Colonic mucosa (tissue), 4 donors: ENCODE measurements around the gene HADHB. TPM values are rescaled to one million over a fixed set of nuclear protein-coding genes. Genes with fewer than 3 reads are reported as not detected.
A peak's percentile ranks its signal among the peaks of the same experiment; 100 is the strongest.

ENCODE experiments used
- DNase-seq: peaks from one replicate; pipeline ENCODE4 v3.0.0-alpha.2; 2020
- H3K27ac ChIP-seq: fragments of 200-600 bp; one replicate; pipeline ENCODE4 v1.8.0; 2021
- H3K27me3 ChIP-seq: fragments of 200-600 bp; one replicate; pipeline ENCODE4 v1.8.0; 2021
- H3K36me3 ChIP-seq: fragments of 200-600 bp; one replicate; pipeline ENCODE4 v1.8.0; 2021
- H3K4me1 ChIP-seq: fragments of 200-600 bp; one replicate; pipeline ENCODE4 v1.8.0; 2021; ENCODE audit warnings: mild to moderate bottlenecking
- H3K4me3 ChIP-seq: fragments of 200-600 bp; one replicate; pipeline ENCODE4 v1.8.0; 2021
- H3K9ac ChIP-seq, 2 donors: one replicate each; pipeline ENCODE4 v1.7.0; 2013; ENCODE audit warnings: control low read depth in 2 of 2, low read depth in 2 of 2, low read length in 2 of 2
- H3K9me3 ChIP-seq: fragments of 200-600 bp; one replicate; pipeline ENCODE4 v1.8.0; 2021
- CTCF ChIP-seq: fragments of 200-600 bp; IDR thresholded peaks from one replicate; pipeline ENCODE4 v1.8.0; 2022; ENCODE audit warnings: antibody characterized with exemption, mild to moderate bottlenecking
- intact Hi-C: fragments of 100-400 bp; cut with DNase I; formaldehyde crosslinking; loops from one replicate; pipeline ENCODE4 v1.14.1; 2022
- total RNA-seq, 2 donors: library from RNA; stranded (reverse); fragmentation: NEBNext Ultra II Directional in 1 of 2; extraction: Animal tissue kit (Norgen Biotek cat#: 25700) in 1 of 2; gene quantifications; one replicate each; pipeline ENCODE4 v1.2.1, GENCODE V29; 2021
- donor health status: healthy.
- donor health status: DM: no; HTN: no; CAD: no.
- donor health status: DM: no; HTN: no; CAD: no.

Gene HADHB
- 100 to 1,000 TPM; 105 to 160 TPM for total RNA-seq

- Histone ChIP-seq H3K9ac (peak within 1 kb of the TSS; percentile 90 to 99), H3K9me3 (no peaks in the 10 kb centered on the region), H3K4me3 (peak within 1 kb of the TSS; percentile 89), H3K4me1 (peaks cover 18% of the 10 kb centered on the region), H3K27ac (peak within 1 kb of the TSS; percentile 96), H3K27me3 (no peaks in the 10 kb centered on the region), H3K36me3 (no peaks in the 10 kb centered on the region)
- intact Hi-C loops = no loop called here
- TF ChIP-seq CTCF = no peak
- DNase-seq = peak; percentile 92
Measured at GRCh38 chr2:26244309-26245230, at the start of gene HADHB, which contains the start of gene HADHA. Gene HADHB (plus strand): TSS chr2:26244939. CDS start chr2:26254255, 9,316 bp downstream. Gene HADHA (minus strand): TSS chr2:26244632. CDS start chr2:26244596, 36 bp downstream.

GRCh38 chr2:26195040-26195984 is 49.4 kb upstream of the HADHB start:
- no peak for TF ChIP-seq CTCF
- no peak for DNase-seq
- Histone ChIP-seq H3K36me3 (peaks cover 24% of the 10 kb centered on the region), H3K4me1 (no peaks in the 10 kb centered on the region), H3K4me3 (no peak overlapping the region), H3K27me3 (no peaks in the 10 kb centered on the region), H3K9me3 (no peaks in the 10 kb centered on the region), H3K27ac (no peak overlapping the region), H3K9ac (no peak overlapping the region)
- intact Hi-C loops = no loop called here

DNA sequence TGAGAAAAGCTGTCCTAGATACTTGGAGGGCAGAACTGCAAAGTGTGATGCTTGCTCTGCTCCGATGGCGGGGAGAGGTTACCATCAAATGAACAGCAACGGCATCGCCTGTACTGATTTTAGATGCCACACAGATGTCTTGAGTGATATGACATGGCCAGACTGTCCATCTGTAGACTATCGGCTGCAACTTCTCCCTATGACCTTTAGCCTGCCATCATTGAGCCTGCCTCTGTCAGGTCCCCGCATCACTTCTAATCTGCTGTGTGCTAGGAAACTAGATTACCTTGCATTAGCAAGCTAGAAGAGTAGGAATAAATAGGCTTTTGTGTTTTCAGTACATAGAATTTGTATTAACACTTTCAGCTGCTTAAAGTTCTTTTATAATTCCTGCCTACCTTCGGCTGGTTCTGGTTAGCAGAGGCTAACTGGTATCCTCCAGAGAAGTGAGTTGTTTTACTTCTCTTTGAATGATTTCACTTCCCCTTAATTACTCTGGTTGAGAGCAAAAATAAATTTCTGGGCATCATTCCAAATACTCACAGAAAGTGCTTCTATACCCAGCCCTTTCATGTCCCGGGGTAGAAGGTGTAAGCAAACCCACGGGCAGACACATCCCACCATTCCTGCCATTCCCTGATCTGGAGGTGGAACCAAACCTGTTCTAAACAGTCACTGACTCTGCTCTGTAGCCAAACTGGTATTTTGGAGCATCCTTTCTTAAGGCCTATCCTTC is 47.9 kb upstream of the HADHB start:
- intact Hi-C loops = no loop called here
- Histone ChIP-seq H3K4me1 (no peaks in the 10 kb centered on the region), H3K9me3 (no peaks in the 10 kb centered on the region), H3K27me3 (no peaks in the 10 kb centered on the region), H3K27ac (no peak overlapping the region), H3K36me3 (peaks cover 24% of the 10 kb centered on the region), H3K9ac (no peak overlapping the region), H3K4me3 (no peak overlapping the region)
- TF ChIP-seq CTCF = no peak
- DNase-seq = no peak

DNA sequence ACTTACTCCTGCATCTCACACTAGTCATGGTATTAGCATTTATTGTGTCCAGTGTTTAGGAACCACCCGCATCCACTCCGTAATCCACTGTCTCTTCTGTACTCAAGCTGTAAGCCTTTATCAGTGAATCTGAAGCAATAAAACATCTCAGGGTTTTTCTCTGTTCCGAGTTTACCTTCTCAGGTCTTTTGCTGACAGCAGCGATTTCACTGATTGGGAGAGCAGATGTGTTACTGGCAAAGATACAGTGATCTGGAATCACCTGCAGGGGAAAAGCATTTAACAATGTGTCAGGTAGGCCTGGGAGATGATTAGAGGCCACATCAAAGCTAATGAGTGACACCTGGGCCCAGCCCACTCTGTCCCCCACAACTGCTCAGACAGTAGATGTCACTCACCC is 47.2 kb upstream of the HADHB start:
- H3K27me3 ChIP-seq = no peaks in the 10 kb centered on the region
- H3K9me3 ChIP-seq = no peaks in the 10 kb centered on the region
- H3K9ac ChIP-seq = no peak overlapping the region
- H3K4me1 ChIP-seq = no peaks in the 10 kb centered on the region
- intact Hi-C loops = no loop called here
- no peak overlapping the region for H3K27ac ChIP-seq
- TF ChIP-seq CTCF = no peak
- peaks cover 24% of the 10 kb centered on the region for H3K36me3 ChIP-seq
- H3K4me3 ChIP-seq = no peak overlapping the region
- no peak for DNase-seq
